Testis (tissue), 2 donors: Measurements from ENCODE around the gene FOXN4.

Experiments
- POLR2A ChIP-seq: fragments of 450-650 bp; IDR thresholded peaks from one replicate; pipeline ENCODE4 v1.6.1; 2017; ENCODE audit warnings: antibody characterized with exemption, mild to moderate bottlenecking, moderate library complexity
- TF ChIP-seq, protein P1 (sequence below), 3 experiments: fragments of 450-650 bp in 2 of 3; fragments of 200-600 bp in 1 of 3; sonication (generic) in 1 of 3; IDR thresholded peaks; one replicate each; pipeline ENCODE4 v1.5.1; 2016 to 2019; ENCODE audit warnings: antibody characterized with exemption in 3 of 3, mild to moderate bottlenecking in 2 of 3, moderate library complexity in 1 of 3

DNA sequence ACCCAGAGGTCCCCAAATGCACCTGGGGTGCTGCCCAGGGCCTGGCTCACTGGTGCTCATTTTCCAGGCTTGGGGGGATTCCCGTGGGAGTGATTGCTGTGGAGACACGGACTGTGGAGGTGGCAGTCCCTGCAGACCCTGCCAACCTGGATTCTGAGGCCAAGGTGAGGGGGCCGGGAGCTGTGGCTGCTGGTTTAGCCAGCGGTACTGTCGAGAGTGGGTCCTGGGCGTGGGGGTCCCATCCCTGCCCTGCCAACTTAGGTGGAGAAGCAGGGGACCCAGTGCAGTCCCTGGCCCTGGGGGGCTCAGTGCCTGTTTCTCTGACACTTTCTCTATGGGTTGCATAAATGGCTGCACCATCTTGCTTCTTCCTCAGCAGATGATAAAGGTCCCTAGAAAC, 50.9 kb downstream of the FOXN4 start:
- no peak for TF ChIP-seq POLR2A
- TF ChIP-seq, protein P1, sequence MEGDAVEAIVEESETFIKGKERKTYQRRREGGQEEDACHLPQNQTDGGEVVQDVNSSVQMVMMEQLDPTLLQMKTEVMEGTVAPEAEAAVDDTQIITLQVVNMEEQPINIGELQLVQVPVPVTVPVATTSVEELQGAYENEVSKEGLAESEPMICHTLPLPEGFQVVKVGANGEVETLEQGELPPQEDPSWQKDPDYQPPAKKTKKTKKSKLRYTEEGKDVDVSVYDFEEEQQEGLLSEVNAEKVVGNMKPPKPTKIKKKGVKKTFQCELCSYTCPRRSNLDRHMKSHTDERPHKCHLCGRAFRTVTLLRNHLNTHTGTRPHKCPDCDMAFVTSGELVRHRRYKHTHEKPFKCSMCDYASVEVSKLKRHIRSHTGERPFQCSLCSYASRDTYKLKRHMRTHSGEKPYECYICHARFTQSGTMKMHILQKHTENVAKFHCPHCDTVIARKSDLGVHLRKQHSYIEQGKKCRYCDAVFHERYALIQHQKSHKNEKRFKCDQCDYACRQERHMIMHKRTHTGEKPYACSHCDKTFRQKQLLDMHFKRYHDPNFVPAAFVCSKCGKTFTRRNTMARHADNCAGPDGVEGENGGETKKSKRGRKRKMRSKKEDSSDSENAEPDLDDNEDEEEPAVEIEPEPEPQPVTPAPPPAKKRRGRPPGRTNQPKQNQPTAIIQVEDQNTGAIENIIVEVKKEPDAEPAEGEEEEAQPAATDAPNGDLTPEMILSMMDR (IDR thresholded peaks at IDR 0.05), result no peak
